HG02870 (cell line): Measurements from ENCODE around the gene FAM83F.

ENCODE experiments used
- ATAC-seq: cut with Tn5 transposase; IDR thresholded peaks from one replicate; pipeline ENCODE4 v1.9.1; 2021; ENCODE audit warnings: mild to moderate bottlenecking, moderate library complexity; ENCODE audit not compliant: unreplicated experiment

Gene FAM83F

GRCh38 chr22:40054486-40054885, 59.7 kb downstream of the FAM83F start:
- no peak for ATAC-seq

- no peak for ATAC-seq
Measured at GRCh38 chr22:40055143-40055883, 60.6 kb downstream of the FAM83F start.

GRCh38 chr22:40056154-40056553, 61.4 kb downstream of the FAM83F start:
- ATAC-seq, result no peak

- no peak for ATAC-seq
Measured at GRCh38 chr22:40056559-40056958, 61.8 kb downstream of the FAM83F start.

GRCh38 chr22:40057652-40058051, 62.9 kb downstream of the FAM83F start:
- no peak for ATAC-seq

- no peak for ATAC-seq
Measured at GRCh38 chr22:40058265-40058664, 63.5 kb downstream of the FAM83F start.

GRCh38 chr22:40065981-40066380, 71.2 kb downstream of the FAM83F start:
- no peak for ATAC-seq

GRCh38 chr22:40067639-40068038, 72.9 kb downstream of the FAM83F start:
- no peak for ATAC-seq

GRCh38 chr22:40070701-40071100, 75.9 kb downstream of the FAM83F start:
- ATAC-seq, result no peak

GRCh38 chr22:40071720-40072119, 77.0 kb downstream of the FAM83F start:
- no peak for ATAC-seq

- ATAC-seq, result no peak
Measured at GRCh38 chr22:40076702-40077645, 82.2 kb downstream of the FAM83F start.

- ATAC-seq, result no peak
Measured at GRCh38 chr22:40077646-40078016, 82.9 kb downstream of the FAM83F start.

- ATAC-seq, result no peak
Measured at GRCh38 chr22:40081662-40082061, 86.9 kb downstream of the FAM83F start.

GRCh38 chr22:40082184-40082583, 87.4 kb downstream of the FAM83F start:
- ATAC-seq, result no peak

- ATAC-seq, result no peak
Measured at GRCh38 chr22:40083794-40084193, 89.0 kb downstream of the FAM83F start.

- no peak for ATAC-seq
Measured at GRCh38 chr22:40084246-40084645, 89.5 kb downstream of the FAM83F start.

- no peak for ATAC-seq
Measured at GRCh38 chr22:40088818-40089217, 94.1 kb downstream of the FAM83F start.
